ENCODE measurements around the gene KMT5B.

Gene KMT5B

DNA sequence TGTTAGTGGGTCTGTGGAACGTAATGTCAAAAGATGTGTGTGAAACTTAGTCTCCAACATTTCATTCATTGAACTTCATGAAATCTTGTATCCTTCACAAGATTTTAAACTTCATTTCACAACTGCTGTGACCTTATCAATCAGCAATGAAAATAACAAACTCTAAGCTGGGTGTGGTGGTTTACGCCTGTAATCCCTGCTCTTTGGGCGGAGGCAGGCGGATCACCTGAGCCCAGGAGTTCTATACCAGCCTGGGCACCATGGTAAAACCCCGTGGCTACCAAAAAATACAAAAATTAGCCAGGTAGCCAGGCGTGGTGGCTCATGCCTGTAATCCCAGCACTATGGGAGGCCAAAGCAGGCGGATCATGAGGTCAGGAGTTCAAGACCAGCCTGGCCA lies 97.0 kb downstream of the KMT5B start:
- POLR2A ChIA-PET, result no interaction called here
- CTCF ChIA-PET, result interaction anchor here (0.7 to 2.0 kb wide), 3 partner anchors 10 to 93 kb away, joined by 3 to 4 read pairs (median 3); no protein-coding TSS in a partner anchor
- TF ChIP-seq CTCF (IDR thresholded peaks at IDR 0.05; ENCODE audit: control extremely low read depth, extremely low read depth, low read depth, missing control alignments), result no peak
- DNase-seq (ENCODE audit: extremely low spot score), result no peak

GRCh38 chr11:68115285-68115684 lies 97.8 kb downstream of the KMT5B start:
- TF ChIP-seq CTCF (IDR thresholded peaks at IDR 0.05; ENCODE audit: control extremely low read depth, extremely low read depth, low read depth, missing control alignments), result no peak
- ChIA-PET POLR2A (no interaction called here), CTCF (no interaction called here)
- no peak for DNase-seq (ENCODE audit: extremely low spot score)

DNA sequence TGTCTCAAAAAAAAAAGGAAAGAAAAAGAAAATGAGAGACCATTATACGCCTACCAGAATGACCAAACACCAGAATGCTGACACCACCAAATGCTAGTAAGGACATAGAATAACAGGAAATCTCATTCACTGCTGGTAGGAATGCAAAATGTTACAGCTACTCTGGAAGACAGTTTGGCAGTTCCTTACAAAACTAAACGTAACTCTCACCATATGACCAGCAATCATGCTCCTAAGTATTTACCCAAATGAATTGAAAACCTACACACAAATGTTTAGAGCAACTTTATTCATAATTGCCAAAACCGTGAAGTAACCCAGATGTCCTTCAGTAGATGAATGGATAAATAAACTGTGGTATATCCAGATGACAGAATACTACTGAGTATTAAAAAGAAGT lies 99.1 kb downstream of the KMT5B start:
- TF ChIP-seq CTCF (IDR thresholded peaks at IDR 0.05; ENCODE audit: control extremely low read depth, extremely low read depth, low read depth, missing control alignments), result no peak
- POLR2A ChIA-PET, result interaction anchor here (0.7 kb wide), 1 partner anchor 8 kb away, joined by 3 read pairs; no protein-coding TSS in a partner anchor
- DNase-seq (ENCODE audit: extremely low spot score), result no peak
- CTCF ChIA-PET, result interaction anchor here (1.0 kb wide), 1 partner anchor 10 kb away, joined by 3 read pairs; no protein-coding TSS in a partner anchor

- POLR2A ChIA-PET, result interaction anchor here (1.5 kb wide), 1 partner anchor 11 kb away, joined by 8 read pairs; no protein-coding TSS in a partner anchor
- CTCF ChIA-PET, result no interaction called here
- no peak for TF ChIP-seq CTCF (IDR thresholded peaks at IDR 0.05; ENCODE audit: control extremely low read depth, extremely low read depth, low read depth, missing control alignments)
- DNase-seq (ENCODE audit: extremely low spot score), result no peak
Measured at GRCh38 chr11:68107689-68108088, 105.4 kb downstream of the KMT5B start.

- ChIA-PET POLR2A (interaction anchor here (1.4 kb wide), 1 partner anchor 12 kb away, joined by 9 read pairs; no protein-coding TSS in a partner anchor), CTCF (interaction anchor here (1.4 kb wide), 1 partner anchor 12 kb away, joined by 4 read pairs; no protein-coding TSS in a partner anchor)
- no peak for TF ChIP-seq CTCF (IDR thresholded peaks at IDR 0.05; ENCODE audit: control extremely low read depth, extremely low read depth, low read depth, missing control alignments)
- no peak for DNase-seq (ENCODE audit: extremely low spot score)
Measured at GRCh38 chr11:68106165-68106940, 106.7 kb downstream of the KMT5B start.

Data from GM10248 (cell line).